Bladder microvascular endothelial cell (primary cell): ENCODE data around the gene SLC2A1. TPM values are rescaled to one million over a fixed set of nuclear protein-coding genes. Genes with fewer than 3 reads are reported as not detected.

Experiments
- total RNA-seq: library from RNA; depleted of rRNA; stranded (reverse); fragments of >200 nt; gene quantifications from 2 replicates; pipeline ENCODE4 v1.2.3, GENCODE V29; 2014

SLC2A1 gene
- 18.8 and 36.9 TPM in 2 replicates for total RNA-seq

GRCh38 chr1:42958488-42959319, at the start of gene SLC2A1:
TSS of gene SLC2A1 (minus strand) at chr1:42958868. CDS start at chr1:42958651, 217 bp downstream.

Other genes with a start within 250 kb of the SLC2A1 start
- gene CLDN19, start 218.6 kb downstream of the SLC2A1 start, total RNA-seq, result not detected in 2 replicates
- 72.5 and 129 TPM in 2 replicates for gene P3H1, start 191.8 kb downstream of the SLC2A1 start, total RNA-seq
- gene C1orf50, start 191.6 kb downstream of the SLC2A1 start, total RNA-seq, result 1.6 and 3.0 TPM in 2 replicates
- not detected in 2 replicates for gene TMEM269, start 173.9 kb downstream of the SLC2A1 start, total RNA-seq
- 5.3 and 7.9 TPM in 2 replicates for gene ERMAP, start 141.7 kb downstream of the SLC2A1 start, total RNA-seq
- gene SVBP, start 141.5 kb downstream of the SLC2A1 start, total RNA-seq, result 11.3 and 13.8 TPM in 2 replicates
- gene ZNF691, start 112.3 kb downstream of the SLC2A1 start, total RNA-seq, result 6.0 and 9.6 TPM in 2 replicates
- 66.1 and 81.1 TPM in 2 replicates for gene EBNA1BP2, start 213.4 kb upstream of the SLC2A1 start, total RNA-seq
- gene CFAP57, start 213.5 kb upstream of the SLC2A1 start, total RNA-seq, result 0.16 and 0.31 TPM in 2 replicates